ENCODE results near the gene MGAM2. TPM values are rescaled to one million over a fixed set of nuclear protein-coding genes. Genes with fewer than 3 reads are reported as not detected.

MGAM2 gene
- total RNA-seq, 2 donors from 2014 or later: 0.15 to 0.40 TPM

- no peaks in the 10 kb centered on the region for H3K27me3 Mint-ChIP-seq (ENCODE audit: insufficient read depth)
- H3K4me1 Mint-ChIP-seq: peaks cover 14% of the 10 kb centered on the region
- no peaks in the 10 kb centered on the region for H3K9me3 Mint-ChIP-seq
These were observed 39.4 kb downstream of the MGAM2 start for GRCh38 chr7:142150869-142151268.

DNA sequence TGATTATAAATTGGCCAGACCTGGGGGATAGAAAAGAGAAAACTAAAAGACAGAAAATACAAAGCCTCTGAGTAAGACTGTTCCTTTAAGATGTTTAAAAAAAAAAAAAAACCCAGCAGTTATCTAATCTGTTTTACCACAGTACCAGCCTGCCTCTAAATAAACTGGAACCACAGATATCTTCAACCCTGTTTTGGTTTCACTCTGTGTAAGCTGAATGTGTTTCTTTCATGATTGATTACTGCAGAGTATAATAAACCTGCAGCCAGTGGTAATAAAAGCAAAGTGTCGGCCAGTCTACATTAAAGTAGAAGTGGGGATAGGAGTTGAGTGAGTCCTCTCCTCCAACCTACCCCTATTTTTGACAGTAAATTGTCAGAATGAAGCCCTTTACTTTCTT, 40.6 kb downstream of the MGAM2 start:
- WGBS, 2 experiments (ENCODE audit: insufficient coverage in 1 of 2, insufficient read length in 1 of 2): 90 to 100% methylated on average over 1 of the region's 1 CpG
- Histone ChIP-seq H3K9ac (ENCODE audit: extremely low read depth, low read length, poor library complexity, severe bottlenecking) (no peak overlapping the region), H3K36me3 (ENCODE audit: control insufficient read depth, insufficient read depth, low read length) (no peaks in the 10 kb centered on the region), H3K27me3 (ENCODE audit: control insufficient read depth, insufficient read depth, low read length, poor library complexity, severe bottlenecking) (no peaks in the 10 kb centered on the region), H3K4me1 (ENCODE audit: control insufficient read depth, insufficient read depth, low read length) (peaks cover 3% of the 10 kb centered on the region), H3K9me3 (ENCODE audit: control insufficient read depth, low read length) (no peaks in the 10 kb centered on the region), H3K27ac (ENCODE audit: low read depth, low read length) (no peak overlapping the region), H3K4me3 (ENCODE audit: low read length) (no peak overlapping the region)
- H3K9me3 Mint-ChIP-seq: no peaks in the 10 kb centered on the region
- no peak overlapping the region for H3K27ac Mint-ChIP-seq
- H3K4me3 Mint-ChIP-seq: no peak overlapping the region
- H3K4me1 Mint-ChIP-seq: peaks cover 14% of the 10 kb centered on the region
- H3K36me3 Mint-ChIP-seq (ENCODE audit: low read depth): no peaks in the 10 kb centered on the region
- TF ChIP-seq, protein P1, sequence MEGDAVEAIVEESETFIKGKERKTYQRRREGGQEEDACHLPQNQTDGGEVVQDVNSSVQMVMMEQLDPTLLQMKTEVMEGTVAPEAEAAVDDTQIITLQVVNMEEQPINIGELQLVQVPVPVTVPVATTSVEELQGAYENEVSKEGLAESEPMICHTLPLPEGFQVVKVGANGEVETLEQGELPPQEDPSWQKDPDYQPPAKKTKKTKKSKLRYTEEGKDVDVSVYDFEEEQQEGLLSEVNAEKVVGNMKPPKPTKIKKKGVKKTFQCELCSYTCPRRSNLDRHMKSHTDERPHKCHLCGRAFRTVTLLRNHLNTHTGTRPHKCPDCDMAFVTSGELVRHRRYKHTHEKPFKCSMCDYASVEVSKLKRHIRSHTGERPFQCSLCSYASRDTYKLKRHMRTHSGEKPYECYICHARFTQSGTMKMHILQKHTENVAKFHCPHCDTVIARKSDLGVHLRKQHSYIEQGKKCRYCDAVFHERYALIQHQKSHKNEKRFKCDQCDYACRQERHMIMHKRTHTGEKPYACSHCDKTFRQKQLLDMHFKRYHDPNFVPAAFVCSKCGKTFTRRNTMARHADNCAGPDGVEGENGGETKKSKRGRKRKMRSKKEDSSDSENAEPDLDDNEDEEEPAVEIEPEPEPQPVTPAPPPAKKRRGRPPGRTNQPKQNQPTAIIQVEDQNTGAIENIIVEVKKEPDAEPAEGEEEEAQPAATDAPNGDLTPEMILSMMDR (conservative IDR thresholded peaks at IDR 0.05): no peak
- H3K27me3 Mint-ChIP-seq (ENCODE audit: insufficient read depth): no peaks in the 10 kb centered on the region
- DNase-seq: no peak

More at GRCh38 chr7:142150869-142151268, 39.4 kb downstream of the MGAM2 start:
- no peaks in the 10 kb centered on the region for H3K36me3 ChIP-seq (ENCODE audit: control insufficient read depth, insufficient read depth, low read length)
- Mint-ChIP-seq H3K36me3 (ENCODE audit: low read depth) (no peaks in the 10 kb centered on the region), H3K27ac (no peak overlapping the region), H3K4me3 (no peak overlapping the region)
- H3K9ac ChIP-seq (ENCODE audit: extremely low read depth, low read length, poor library complexity, severe bottlenecking): no peak overlapping the region
- H3K27me3 ChIP-seq (ENCODE audit: control insufficient read depth, insufficient read depth, low read length, poor library complexity, severe bottlenecking): no peaks in the 10 kb centered on the region
- no peak overlapping the region for H3K27ac ChIP-seq (ENCODE audit: low read depth, low read length)
- H3K4me1 ChIP-seq (ENCODE audit: control insufficient read depth, insufficient read depth, low read length): peaks cover 3% of the 10 kb centered on the region
- H3K9me3 ChIP-seq (ENCODE audit: control insufficient read depth, low read length): no peaks in the 10 kb centered on the region
- no peak for DNase-seq
- WGBS, 2 experiments (ENCODE audit: insufficient coverage in 1 of 2, insufficient read length in 1 of 2): 93% methylated on average over 2 of the region's 2 CpGs; no CpG with 5 or more reads in 1 of the 2 experiments
- H3K4me3 ChIP-seq (ENCODE audit: low read length): no peak overlapping the region
- TF ChIP-seq, protein P1 (conservative IDR thresholded peaks at IDR 0.05): no peak

- H3K4me1 Mint-ChIP-seq: peaks cover 14% of the 10 kb centered on the region
- peak; percentile 49 for DNase-seq
- no peaks in the 10 kb centered on the region for H3K27me3 Mint-ChIP-seq (ENCODE audit: insufficient read depth)
- H3K4me3 ChIP-seq (ENCODE audit: low read length): no peak overlapping the region
- H3K27ac ChIP-seq (ENCODE audit: low read depth, low read length): no peak overlapping the region
- no peak overlapping the region for H3K9ac ChIP-seq (ENCODE audit: extremely low read depth, low read length, poor library complexity, severe bottlenecking)
- no peaks in the 10 kb centered on the region for H3K9me3 ChIP-seq (ENCODE audit: control insufficient read depth, low read length)
- no peaks in the 10 kb centered on the region for H3K27me3 ChIP-seq (ENCODE audit: control insufficient read depth, insufficient read depth, low read length, poor library complexity, severe bottlenecking)
- WGBS, 2 experiments (ENCODE audit: insufficient coverage in 1 of 2, insufficient read length in 1 of 2): 57 to 88% methylated on average over 2 to 4 of the region's 4 CpGs
- peaks cover 3% of the 10 kb centered on the region for H3K4me1 ChIP-seq (ENCODE audit: control insufficient read depth, insufficient read depth, low read length)
- H3K9me3 Mint-ChIP-seq: no peaks in the 10 kb centered on the region
- TF ChIP-seq, protein P1 (conservative IDR thresholded peaks at IDR 0.05): peak; percentile 71
- no peaks in the 10 kb centered on the region for H3K36me3 ChIP-seq (ENCODE audit: control insufficient read depth, insufficient read depth, low read length)
- H3K27ac Mint-ChIP-seq: no peak overlapping the region
- H3K36me3 Mint-ChIP-seq (ENCODE audit: low read depth): no peaks in the 10 kb centered on the region
- H3K4me3 Mint-ChIP-seq: no peak overlapping the region
These were observed 41.9 kb downstream of the MGAM2 start for GRCh38 chr7:142153400-142153799.

Data from endodermal cell (in vitro differentiated cells).